Peyer's patch (tissue), 4 donors: Measurements from ENCODE around the gene BIRC7. TPM values are rescaled to one million over a fixed set of nuclear protein-coding genes. Genes with fewer than 3 reads are reported as not detected.

Experiments
- DNase-seq, 3 donors: peaks; one replicate each; pipeline ENCODE4 v3.0.0-alpha.2; 2017 to 2019
- H3K27ac ChIP-seq, 4 donors: fragments of 200-600 bp; sonication (generic); one replicate each; pipeline ENCODE4 v1.5.1; 2016 to 2019
- H3K27me3 ChIP-seq, 2 donors: fragments of 200-600 bp; sonication (generic); one replicate each; pipeline ENCODE4 v1.5.1; 2019
- H3K36me3 ChIP-seq, 3 donors: fragments of 200-600 bp; sonication (generic); one replicate each; pipeline ENCODE4 v1.5.1; 2016 to 2019
- H3K4me1 ChIP-seq, 4 donors: fragments of 200-600 bp; sonication (generic); one replicate each; pipeline ENCODE4 v1.5.1; 2016 to 2019
- H3K4me3 ChIP-seq, 4 donors: fragments of 200-600 bp; sonication (generic); 1 replicate in 3 of 4; 2 replicates in 1 of 4; pipeline ENCODE4 v1.5.1; 2016 to 2019; ENCODE audit warnings: mild to moderate bottlenecking in 1 of 4
- H3K9me3 ChIP-seq, 4 donors: fragments of 200-600 bp; sonication (generic); one replicate each; pipeline ENCODE4 v1.5.1; 2016 to 2019; ENCODE audit warnings: mild to moderate bottlenecking in 1 of 4
- POLR2A ChIP-seq, 2 donors: fragments of 450-650 bp; IDR thresholded peaks; one replicate each; pipeline ENCODE4 v1.5.1; 2017; ENCODE audit warnings: antibody characterized with exemption in 2 of 2, mild to moderate bottlenecking in 2 of 2, moderate library complexity in 2 of 2
- total RNA-seq, 4 donors: library from RNA; depleted of rRNA; stranded (reverse); fragments of >200 nt; gene quantifications; one replicate each; pipeline ENCODE4 v1.1.0, GENCODE V29; 2016
- TF ChIP-seq, protein P1 (sequence below), 6 experiments: fragments of 450-650 bp in 4 of 6; fragments of 200-600 bp in 2 of 6; sonication (generic) in 1 of 6; IDR thresholded peaks; one replicate each; pipeline ENCODE4 v1.5.1; 2017 to 2019; ENCODE audit warnings: antibody characterized with exemption in 6 of 6, mild to moderate bottlenecking in 3 of 6, moderate library complexity in 1 of 6

The BIRC7 gene
- total RNA-seq, 4 donors from 2014 or later, result not detected

DNA sequence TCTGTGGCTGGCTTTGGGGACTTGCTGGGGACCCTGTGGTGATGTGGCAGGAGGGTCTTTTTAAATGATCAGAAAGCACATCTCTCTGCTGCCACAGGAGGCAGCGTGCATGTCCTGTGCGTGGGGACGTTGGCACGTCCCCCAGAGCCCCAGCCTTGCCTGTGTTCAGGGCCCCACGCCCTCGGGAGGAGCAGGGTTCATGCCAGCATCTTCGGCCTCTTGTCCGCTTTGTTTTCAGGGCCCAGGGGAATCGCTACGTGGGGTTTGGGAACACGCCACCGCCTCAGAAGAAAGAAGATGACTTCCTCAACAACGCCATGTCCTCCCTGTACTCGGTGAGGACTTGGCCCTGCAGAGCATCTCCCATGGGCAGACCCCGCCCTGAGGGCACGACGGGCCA is 43.0 kb downstream of the BIRC7 start:
- H3K9me3 ChIP-seq, result no peaks in the 10 kb centered on the region
- H3K27ac ChIP-seq, result no peak overlapping the region
- H3K27me3 ChIP-seq, result no peaks in the 10 kb centered on the region
- no peak for DNase-seq
- TF ChIP-seq, protein P1, sequence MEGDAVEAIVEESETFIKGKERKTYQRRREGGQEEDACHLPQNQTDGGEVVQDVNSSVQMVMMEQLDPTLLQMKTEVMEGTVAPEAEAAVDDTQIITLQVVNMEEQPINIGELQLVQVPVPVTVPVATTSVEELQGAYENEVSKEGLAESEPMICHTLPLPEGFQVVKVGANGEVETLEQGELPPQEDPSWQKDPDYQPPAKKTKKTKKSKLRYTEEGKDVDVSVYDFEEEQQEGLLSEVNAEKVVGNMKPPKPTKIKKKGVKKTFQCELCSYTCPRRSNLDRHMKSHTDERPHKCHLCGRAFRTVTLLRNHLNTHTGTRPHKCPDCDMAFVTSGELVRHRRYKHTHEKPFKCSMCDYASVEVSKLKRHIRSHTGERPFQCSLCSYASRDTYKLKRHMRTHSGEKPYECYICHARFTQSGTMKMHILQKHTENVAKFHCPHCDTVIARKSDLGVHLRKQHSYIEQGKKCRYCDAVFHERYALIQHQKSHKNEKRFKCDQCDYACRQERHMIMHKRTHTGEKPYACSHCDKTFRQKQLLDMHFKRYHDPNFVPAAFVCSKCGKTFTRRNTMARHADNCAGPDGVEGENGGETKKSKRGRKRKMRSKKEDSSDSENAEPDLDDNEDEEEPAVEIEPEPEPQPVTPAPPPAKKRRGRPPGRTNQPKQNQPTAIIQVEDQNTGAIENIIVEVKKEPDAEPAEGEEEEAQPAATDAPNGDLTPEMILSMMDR (IDR thresholded peaks at IDR 0.05), result no peak
- no peak for TF ChIP-seq POLR2A (IDR thresholded peaks at IDR 0.05)
- H3K4me1 ChIP-seq, result peaks cover 0 to 10% (median 3%) of the 10 kb centered on the region in 4 donors
- H3K4me3 ChIP-seq, result no peak overlapping the region
- H3K36me3 ChIP-seq, result peaks cover 0 to 79% (median 0%) of the 10 kb centered on the region in 3 donors

DNA sequence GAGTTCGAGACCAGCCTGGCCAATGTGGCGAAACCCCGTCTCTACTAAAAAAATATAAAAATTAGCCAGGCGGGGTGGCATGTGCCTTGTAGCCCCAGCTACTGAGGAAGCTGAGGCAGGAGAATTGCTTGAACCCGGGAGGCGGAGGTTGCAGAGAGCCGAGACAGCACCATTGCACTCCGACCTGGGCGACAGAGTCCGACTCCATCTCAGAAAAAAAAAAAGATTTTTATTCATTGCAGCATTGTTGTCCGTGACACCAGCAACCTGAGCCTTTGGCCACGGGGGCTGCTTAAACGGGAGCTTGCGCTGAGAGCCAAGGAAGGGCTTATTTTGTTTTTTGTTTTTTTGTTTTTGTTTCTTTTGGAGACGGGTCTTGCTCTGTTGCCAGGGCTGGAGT is 44.2 kb downstream of the BIRC7 start:
- H3K4me3 ChIP-seq, result no peak overlapping the region
- TF ChIP-seq POLR2A (IDR thresholded peaks at IDR 0.05), result no peak
- TF ChIP-seq, protein P1 (IDR thresholded peaks at IDR 0.05), result no peak
- no peak for DNase-seq
- no peaks in the 10 kb centered on the region for H3K4me1 ChIP-seq
- H3K27me3 ChIP-seq, result no peaks in the 10 kb centered on the region
- H3K27ac ChIP-seq, result no peak overlapping the region
- H3K36me3 ChIP-seq, result peaks cover 0 to 91% (median 0%) of the 10 kb centered on the region in 3 donors
- H3K9me3 ChIP-seq, result no peaks in the 10 kb centered on the region

DNA sequence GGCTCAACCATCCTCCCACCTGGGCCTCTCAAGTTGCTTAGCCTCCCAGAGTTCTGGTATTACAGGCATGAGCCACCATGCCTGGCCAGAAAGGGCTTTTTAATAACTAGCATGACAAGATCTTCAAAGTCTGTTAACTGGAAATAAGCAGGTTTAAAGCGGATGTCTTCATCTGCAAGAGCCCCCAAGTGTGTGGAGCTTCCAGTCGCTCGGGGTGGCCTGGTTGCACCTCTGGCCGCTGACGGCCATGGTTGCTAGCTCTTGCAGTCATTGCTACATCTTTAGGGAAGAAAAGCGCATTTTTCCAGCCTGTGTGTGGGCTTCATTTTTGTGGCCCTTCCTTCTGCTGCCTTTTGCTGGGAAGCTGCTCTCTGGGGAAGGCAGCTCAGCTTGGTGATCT is 44.7 kb downstream of the BIRC7 start:
- no peaks in the 10 kb centered on the region for H3K27me3 ChIP-seq
- H3K36me3 ChIP-seq, result peaks cover 0 to 91% (median 0%) of the 10 kb centered on the region in 3 donors
- H3K27ac ChIP-seq, result no peak overlapping the region
- no peak overlapping the region for H3K4me3 ChIP-seq
- no peak for DNase-seq
- no peaks in the 10 kb centered on the region for H3K4me1 ChIP-seq
- TF ChIP-seq, protein P1 (IDR thresholded peaks at IDR 0.05), result no peak
- no peaks in the 10 kb centered on the region for H3K9me3 ChIP-seq

DNA sequence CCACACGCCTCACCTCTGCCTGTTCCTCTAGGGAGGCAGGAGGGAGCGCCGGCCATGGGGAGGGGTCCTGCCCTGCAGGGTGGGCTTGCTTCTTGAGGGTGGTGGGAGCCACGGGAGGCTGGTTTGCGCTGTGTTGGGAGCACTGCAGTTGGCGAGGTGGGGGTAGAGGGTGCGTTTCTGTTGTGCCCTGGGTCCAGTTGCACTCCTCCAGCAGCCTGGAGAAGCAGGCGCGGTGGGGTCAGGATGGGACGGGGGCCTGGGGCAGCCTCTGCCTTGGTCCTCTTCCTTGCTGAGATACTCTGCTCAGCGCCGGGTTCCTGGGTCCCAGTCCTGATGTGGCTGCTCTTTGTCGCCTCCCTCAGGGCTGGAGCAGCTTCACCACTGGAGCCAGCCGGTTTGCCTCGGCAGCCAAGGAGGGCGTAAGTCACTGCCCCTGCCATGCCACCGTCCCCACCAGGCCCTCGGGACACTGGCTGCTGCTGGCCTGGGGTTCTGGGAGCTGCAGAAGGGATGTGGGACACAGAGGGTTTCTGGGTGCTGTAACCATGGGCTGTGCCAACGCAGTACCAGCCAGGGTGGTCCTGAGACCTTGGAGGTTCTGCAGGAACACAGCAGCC is 45.3 kb downstream of the BIRC7 start:
- Histone ChIP-seq H3K4me3 (no peak overlapping the region), H3K27me3 (no peaks in the 10 kb centered on the region), H3K36me3 (peaks cover 0 to 92% (median 0%) of the 10 kb centered on the region in 3 donors), H3K27ac (no peak overlapping the region), H3K9me3 (no peaks in the 10 kb centered on the region), H3K4me1 (no peaks in the 10 kb centered on the region)
- TF ChIP-seq, protein P1 (IDR thresholded peaks at IDR 0.05), result no peak
- TF ChIP-seq POLR2A (IDR thresholded peaks at IDR 0.05), result no peak
- DNase-seq, result no peak

DNA sequence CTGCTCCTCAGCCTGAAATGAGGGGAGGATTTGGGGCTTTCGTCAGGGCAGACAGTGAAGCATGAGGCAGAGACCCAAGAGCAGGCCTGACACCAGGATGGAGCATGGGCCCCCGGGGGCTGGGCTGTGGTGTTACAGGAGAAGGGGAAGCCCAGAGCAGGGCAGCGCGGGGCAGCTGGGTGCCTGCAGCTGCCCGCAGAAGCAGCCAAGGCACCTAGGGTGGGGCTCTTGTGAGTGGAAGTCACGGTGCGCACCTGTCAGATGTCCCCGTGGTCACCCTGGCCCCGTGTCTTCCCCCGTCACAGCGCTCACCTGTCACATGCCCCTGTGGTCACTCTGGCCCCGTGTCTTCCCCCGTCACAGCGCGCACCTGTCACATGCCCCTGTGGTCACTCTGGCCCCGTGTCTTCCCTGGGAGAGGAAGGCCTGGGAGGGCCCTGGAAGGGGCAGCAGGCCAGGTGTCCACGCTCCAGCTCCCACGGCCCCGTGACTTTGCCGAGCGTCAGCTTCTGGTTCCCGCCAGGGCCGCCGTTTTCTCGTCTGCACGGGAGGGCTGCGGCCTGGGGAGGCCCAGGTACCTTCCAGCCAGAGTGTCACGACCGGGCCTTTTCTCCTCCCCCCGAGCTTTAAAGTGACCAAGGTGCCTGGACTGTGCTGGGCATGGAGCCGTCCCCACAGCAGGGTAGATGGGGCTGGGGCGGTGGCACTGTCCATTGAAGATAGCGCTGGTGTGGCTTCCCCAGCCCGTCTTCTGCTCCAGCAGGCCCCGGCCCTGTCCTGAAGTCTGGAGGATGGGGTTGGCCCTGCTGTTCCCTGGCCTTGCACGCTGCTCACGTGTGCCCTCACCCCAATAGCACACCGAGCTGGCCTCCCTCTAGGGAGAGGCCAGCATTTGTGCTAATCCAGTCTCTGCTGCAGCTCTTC is 46.3 kb downstream of the BIRC7 start:
- Histone ChIP-seq H3K9me3 (no peaks in the 10 kb centered on the region), H3K36me3 (peaks cover 0 to 91% (median 0%) of the 10 kb centered on the region in 3 donors), H3K4me1 (no peaks in the 10 kb centered on the region), H3K27me3 (no peaks in the 10 kb centered on the region), H3K4me3 (no peak overlapping the region), H3K27ac (no peak overlapping the region)
- DNase-seq, result no peak
- TF ChIP-seq, protein P1 (IDR thresholded peaks at IDR 0.05), result no peak
- no peak for TF ChIP-seq POLR2A (IDR thresholded peaks at IDR 0.05)
